Natural killer cell treated with Interleukin-12 subunit alpha and Interleukin-12 subunit beta and Interleukin-15 and Interleukin-18, amount 100 ng/mL, for 72 hours (primary cell): ENCODE data around the gene VIPR1. TPM values are rescaled to one million over a fixed set of nuclear protein-coding genes. Genes with fewer than 3 reads are reported as not detected.

Experiments used
- ATAC-seq, 2 donors: fragments of 150-1000 bp; cut with Tn5 transposase in 1 of 2; sonication (Bioruptor Pico), chemical (Tn5 transposase) in 1 of 2; 2 replicates each; pipeline ENCODE4 v1.10.0; 2021
- DNase-seq: peaks from one replicate; pipeline ENCODE4 v3.0.0; 2022; ENCODE audit warnings: low spot score
- H3K27ac Mint-ChIP-seq, 2 donors: 1 replicate in 1 of 2; 2 replicates in 1 of 2; pipeline ENCODE4 v1.8.0; 2022; ENCODE audit warnings: mixed read lengths in 2 of 2, mild to moderate bottlenecking in 1 of 2, moderate library complexity in 1 of 2
- H3K27me3 Mint-ChIP-seq, 2 donors: 1 replicate in 1 of 2; 2 replicates in 1 of 2; pipeline ENCODE4 v1.8.0; 2022; ENCODE audit warnings: mixed read lengths in 2 of 2
- H3K36me3 Mint-ChIP-seq: one replicate; pipeline ENCODE4 v1.8.0; 2022; ENCODE audit warnings: mixed read lengths
- H3K4me1 Mint-ChIP-seq, 2 donors: 1 replicate in 1 of 2; 2 replicates in 1 of 2; pipeline ENCODE4 v1.8.0; 2022; ENCODE audit warnings: low read depth in 2 of 2, mixed read lengths in 2 of 2, mild to moderate bottlenecking in 1 of 2
- H3K4me3 Mint-ChIP-seq: one replicate; pipeline ENCODE4 v1.8.0; 2022; ENCODE audit warnings: mixed read lengths
- H3K9me3 Mint-ChIP-seq: 2 replicates; pipeline ENCODE4 v1.8.0; 2022; ENCODE audit warnings: mixed read lengths
- total RNA-seq, 2 donors: library from RNA; stranded (reverse); gene quantifications; one replicate each; pipeline ENCODE4 v1.2.3, GENCODE V29; 2022

Gene VIPR1
- total RNA-seq, 2 donors from 2014 or later = 0.69 TPM; not detected in 1

- ATAC-seq = no peak
- H3K9me3 Mint-ChIP-seq = no peaks in the 10 kb centered on the region
- H3K27me3 Mint-ChIP-seq = peaks cover 15 to 24% of the 10 kb centered on the region in 2 donors
- no peaks in the 10 kb centered on the region for H3K36me3 Mint-ChIP-seq
- DNase-seq = no peak
- H3K4me1 Mint-ChIP-seq = no peaks in the 10 kb centered on the region
- no peak overlapping the region for H3K27ac Mint-ChIP-seq
- no peak overlapping the region for H3K4me3 Mint-ChIP-seq
Observed at GRCh38 chr3:42510325-42510724, 7.9 kb downstream of the VIPR1 start.

- Mint-ChIP-seq H3K27me3 (peaks cover 15 to 24% of the 10 kb centered on the region in 2 donors), H3K4me3 (no peak overlapping the region), H3K9me3 (no peaks in the 10 kb centered on the region), H3K27ac (no peak overlapping the region), H3K4me1 (no peaks in the 10 kb centered on the region), H3K36me3 (no peaks in the 10 kb centered on the region)
- ATAC-seq = no peak
- DNase-seq = no peak
Observed at GRCh38 chr3:42511201-42511600, 8.8 kb downstream of the VIPR1 start.

- no peak overlapping the region for H3K27ac Mint-ChIP-seq
- H3K4me1 Mint-ChIP-seq = no peaks in the 10 kb centered on the region
- ATAC-seq = no peak
- peaks cover 15 to 24% of the 10 kb centered on the region in 2 donors for H3K27me3 Mint-ChIP-seq
- H3K4me3 Mint-ChIP-seq = no peak overlapping the region
- no peaks in the 10 kb centered on the region for H3K9me3 Mint-ChIP-seq
- no peaks in the 10 kb centered on the region for H3K36me3 Mint-ChIP-seq
- DNase-seq = no peak
Observed at GRCh38 chr3:42511736-42512135, 9.3 kb downstream of the VIPR1 start.

- ATAC-seq (no peak), DNase-seq (no peak)
- H3K27ac Mint-ChIP-seq = no peak overlapping the region
- no peak overlapping the region for H3K4me3 Mint-ChIP-seq
- no peaks in the 10 kb centered on the region for H3K4me1 Mint-ChIP-seq
- H3K9me3 Mint-ChIP-seq = no peaks in the 10 kb centered on the region
- peaks cover 14 to 15% of the 10 kb centered on the region in 2 donors for H3K27me3 Mint-ChIP-seq
- H3K36me3 Mint-ChIP-seq = no peaks in the 10 kb centered on the region
Observed at GRCh38 chr3:42513121-42513520, 10.7 kb downstream of the VIPR1 start.

DNA sequence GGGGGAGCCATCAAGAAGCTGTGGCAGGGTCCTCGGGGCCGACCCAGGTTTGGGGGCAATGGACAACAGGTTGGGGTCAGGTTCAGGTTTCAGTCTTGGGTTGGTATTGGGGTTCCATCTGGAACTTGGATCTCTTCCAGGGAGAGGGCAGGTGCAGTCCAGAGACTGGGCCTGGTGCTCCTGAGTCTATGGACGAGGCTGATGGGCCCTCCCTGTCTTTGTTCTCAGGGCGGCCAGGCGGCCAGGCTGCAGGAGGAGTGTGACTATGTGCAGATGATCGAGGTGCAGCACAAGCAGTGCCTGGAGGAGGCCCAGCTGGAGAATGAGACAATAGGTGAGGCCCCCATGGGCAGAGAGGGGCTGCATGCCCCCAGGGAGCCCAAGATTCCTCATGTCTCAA, 11.1 kb downstream of the VIPR1 start:
- H3K27ac Mint-ChIP-seq = no peak overlapping the region
- ATAC-seq (no peak), DNase-seq (no peak)
- no peak overlapping the region for H3K4me3 Mint-ChIP-seq
- no peaks in the 10 kb centered on the region for H3K9me3 Mint-ChIP-seq
- no peaks in the 10 kb centered on the region for H3K4me1 Mint-ChIP-seq
- H3K27me3 Mint-ChIP-seq = peaks cover 13 to 14% of the 10 kb centered on the region in 2 donors
- H3K36me3 Mint-ChIP-seq = no peaks in the 10 kb centered on the region

GRCh38 chr3:42514876-42515275, 12.4 kb downstream of the VIPR1 start:
- DNase-seq = no peak
- Mint-ChIP-seq H3K4me3 (no peak overlapping the region), H3K4me1 (no peaks in the 10 kb centered on the region), H3K27me3 (peaks cover 4 to 6% of the 10 kb centered on the region in 2 donors), H3K36me3 (no peaks in the 10 kb centered on the region), H3K9me3 (no peaks in the 10 kb centered on the region), H3K27ac (no peak overlapping the region)
- no peak for ATAC-seq

DNA sequence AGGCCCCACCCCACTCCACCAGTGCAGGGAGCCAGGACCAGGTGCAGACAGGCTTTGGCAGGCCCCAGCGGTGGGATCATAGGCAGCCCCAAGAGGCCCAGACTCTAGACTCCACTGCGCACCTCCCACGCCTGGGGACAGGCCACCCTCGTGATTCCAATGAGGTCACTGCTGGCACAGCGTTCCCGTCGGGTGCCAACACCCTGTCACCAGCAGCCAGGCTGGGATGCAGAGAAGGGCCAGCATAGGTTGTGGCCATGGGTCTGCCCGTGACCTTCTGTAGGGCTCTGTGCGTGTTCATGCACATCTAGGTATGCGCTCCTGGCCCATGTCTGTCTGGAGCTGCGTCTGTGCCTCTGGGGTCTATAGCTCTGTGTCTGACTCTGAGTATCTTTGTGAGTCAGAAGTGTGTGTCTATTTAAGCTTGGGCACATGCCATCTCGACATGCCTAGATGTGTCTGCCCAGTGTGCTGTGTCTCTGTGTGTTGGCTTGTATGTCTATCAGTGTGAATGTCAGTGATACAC, 13.0 kb downstream of the VIPR1 start:
- Mint-ChIP-seq H3K27ac (no peak overlapping the region), H3K4me1 (no peaks in the 10 kb centered on the region)
- peak in 1 of 2 donors; percentile 43 for ATAC-seq

DNA sequence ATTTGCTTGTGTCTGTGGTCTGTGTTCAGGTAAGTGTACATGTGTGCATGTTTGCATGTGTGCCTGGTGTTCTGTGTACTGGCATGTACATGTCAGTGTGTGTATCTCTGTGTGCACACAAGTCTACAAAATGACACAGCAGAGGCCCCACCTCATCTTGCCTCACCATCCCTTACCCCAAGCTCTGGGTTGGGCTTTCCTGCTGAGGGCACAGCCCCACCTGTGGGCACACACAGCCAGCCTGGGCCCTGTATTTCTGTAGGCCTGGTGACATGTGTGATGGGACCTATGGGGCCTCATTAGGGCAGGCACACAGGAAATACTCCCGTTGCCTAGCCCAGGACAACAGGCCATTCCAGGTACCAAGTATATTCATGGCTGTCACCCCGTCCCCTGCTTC, 13.5 kb downstream of the VIPR1 start:
- DNase-seq (no peak), ATAC-seq (no peak)
- H3K4me3 Mint-ChIP-seq = no peak overlapping the region
- H3K36me3 Mint-ChIP-seq = no peaks in the 10 kb centered on the region
- H3K4me1 Mint-ChIP-seq = no peaks in the 10 kb centered on the region
- H3K9me3 Mint-ChIP-seq = no peaks in the 10 kb centered on the region
- no peaks in the 10 kb centered on the region for H3K27me3 Mint-ChIP-seq
- H3K27ac Mint-ChIP-seq = no peak overlapping the region

More for the DNA sequence above, 13.0 kb downstream of the VIPR1 start:
- Mint-ChIP-seq H3K27me3 (peaks cover 0 to under 1% of the 10 kb centered on the region in 2 donors), H3K4me3 (no peak overlapping the region), H3K36me3 (no peaks in the 10 kb centered on the region), H3K9me3 (no peaks in the 10 kb centered on the region)
- no peak for DNase-seq

GRCh38 chr3:42516443-42516842, 14.0 kb downstream of the VIPR1 start:
- Mint-ChIP-seq H3K27ac (no peak overlapping the region), H3K36me3 (no peaks in the 10 kb centered on the region), H3K27me3 (no peaks in the 10 kb centered on the region), H3K9me3 (no peaks in the 10 kb centered on the region), H3K4me3 (no peak overlapping the region), H3K4me1 (no peaks in the 10 kb centered on the region)
- ATAC-seq = no peak
- no peak for DNase-seq

DNA sequence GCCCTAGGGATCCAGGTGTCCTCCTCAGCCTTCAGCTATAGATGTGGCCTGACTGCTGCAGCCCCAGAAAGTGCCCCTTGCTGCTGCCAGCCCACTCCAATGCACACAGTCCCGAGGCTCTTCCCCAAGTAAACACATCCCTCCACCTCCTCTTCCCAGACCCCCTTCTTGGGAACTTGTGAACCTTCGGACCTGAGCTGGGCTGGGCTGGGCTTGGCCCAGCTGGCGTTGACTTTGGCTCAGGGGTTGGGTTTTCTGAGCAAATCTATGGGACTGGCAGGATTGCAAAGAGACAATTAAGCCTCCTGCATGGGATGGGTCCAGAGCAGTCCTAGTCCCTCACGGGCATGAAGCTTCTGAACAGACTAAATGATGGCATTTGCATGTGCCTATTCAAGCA, 14.7 kb downstream of the VIPR1 start:
- Mint-ChIP-seq H3K27me3 (no peaks in the 10 kb centered on the region), H3K4me3 (no peak overlapping the region), H3K36me3 (no peaks in the 10 kb centered on the region), H3K9me3 (no peaks in the 10 kb centered on the region), H3K4me1 (no peaks in the 10 kb centered on the region), H3K27ac (no peak overlapping the region)
- DNase-seq = no peak
- no peak for ATAC-seq

- H3K27me3 Mint-ChIP-seq = no peaks in the 10 kb centered on the region
- H3K4me3 Mint-ChIP-seq = no peak overlapping the region
- no peaks in the 10 kb centered on the region for H3K4me1 Mint-ChIP-seq
- ATAC-seq (peak in 1 of 2 donors; percentile 12), DNase-seq (no peak)
- H3K36me3 Mint-ChIP-seq = no peaks in the 10 kb centered on the region
- no peaks in the 10 kb centered on the region for H3K9me3 Mint-ChIP-seq
- no peak overlapping the region for H3K27ac Mint-ChIP-seq
Observed at GRCh38 chr3:42518800-42519567, 16.5 kb downstream of the VIPR1 start.

- DNase-seq = no peak
- no peaks in the 10 kb centered on the region for H3K4me1 Mint-ChIP-seq
- H3K27ac Mint-ChIP-seq = no peak overlapping the region
- H3K27me3 Mint-ChIP-seq = no peaks in the 10 kb centered on the region
- H3K4me3 Mint-ChIP-seq = no peak overlapping the region
- no peaks in the 10 kb centered on the region for H3K36me3 Mint-ChIP-seq
- H3K9me3 Mint-ChIP-seq = no peaks in the 10 kb centered on the region
- no peak for ATAC-seq
Observed at GRCh38 chr3:42519568-42519962, 17.1 kb downstream of the VIPR1 start.

DNA sequence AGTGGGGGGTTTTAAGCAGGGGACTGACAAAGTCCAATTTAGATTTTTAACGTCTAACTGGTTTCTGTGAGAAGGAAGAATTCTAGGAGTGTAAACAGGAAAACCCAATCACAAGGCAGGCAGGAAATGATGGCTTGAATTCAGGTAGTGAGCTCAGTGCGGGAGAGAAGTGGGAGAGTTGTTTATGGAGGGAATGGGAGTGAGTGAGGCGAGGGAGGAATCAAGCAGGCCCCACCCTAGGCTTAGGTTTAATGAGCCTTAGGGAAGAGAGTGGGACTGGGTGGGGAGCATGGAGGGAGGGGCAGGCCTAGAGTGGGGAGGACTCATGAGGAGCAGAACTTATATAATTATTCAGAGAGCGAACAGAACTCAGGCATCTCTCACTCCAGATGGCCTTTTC, 17.9 kb downstream of the VIPR1 start:
- ATAC-seq (no peak), DNase-seq (no peak)
- Mint-ChIP-seq H3K4me1 (no peaks in the 10 kb centered on the region), H3K27me3 (no peaks in the 10 kb centered on the region), H3K36me3 (no peaks in the 10 kb centered on the region), H3K27ac (no peak overlapping the region), H3K4me3 (no peak overlapping the region), H3K9me3 (no peaks in the 10 kb centered on the region)

GRCh38 chr3:42520906-42521305, 18.5 kb downstream of the VIPR1 start:
- no peak overlapping the region for H3K4me3 Mint-ChIP-seq
- DNase-seq (no peak), ATAC-seq (no peak)
- no peaks in the 10 kb centered on the region for H3K9me3 Mint-ChIP-seq
- H3K27me3 Mint-ChIP-seq = no peaks in the 10 kb centered on the region
- no peak overlapping the region for H3K27ac Mint-ChIP-seq
- H3K36me3 Mint-ChIP-seq = no peaks in the 10 kb centered on the region
- no peaks in the 10 kb centered on the region for H3K4me1 Mint-ChIP-seq

- H3K36me3 Mint-ChIP-seq = no peaks in the 10 kb centered on the region
- no peaks in the 10 kb centered on the region for H3K27me3 Mint-ChIP-seq
- ATAC-seq (no peak), DNase-seq (no peak)
- no peak overlapping the region for H3K4me3 Mint-ChIP-seq
- no peak overlapping the region for H3K27ac Mint-ChIP-seq
- H3K4me1 Mint-ChIP-seq = peaks cover 4 to 7% of the 10 kb centered on the region in 2 donors
- H3K9me3 Mint-ChIP-seq = no peaks in the 10 kb centered on the region
Observed at GRCh38 chr3:42524751-42525150, 22.3 kb downstream of the VIPR1 start.
